Measurements from ENCODE around the gene ZNG1C.
"Not testable (repeated sequence)": the region's sequence is repeated elsewhere in the genome, so short reads cannot be mapped to it uniquely, and the experiment has no call there.

Gene ZNG1C

GRCh38 chr9:68241683-68242082, at the start of gene ZNG1C:
ZNG1C (plus strand) TSS chr9:68241983; CDS start chr9:68242032, 49 bp downstream.
- H3K4me3 ChIP-seq (ENCODE audit: low read length); H3K27ac ChIP-seq (ENCODE audit: low read depth, low read length): not testable (repeated sequence)

GRCh38 chr9:68242437-68242836, 654 bp downstream of the ZNG1C start:
- H3K4me1 ChIP-seq (ENCODE audit: control insufficient read depth, insufficient read depth, low read length); H3K36me3 ChIP-seq (ENCODE audit: control insufficient read depth, insufficient read depth, low read length); H3K4me3 ChIP-seq (ENCODE audit: low read length); H3K27ac ChIP-seq (ENCODE audit: low read depth, low read length); H3K27me3 ChIP-seq (ENCODE audit: control insufficient read depth, insufficient read depth, low read length); H3K9ac ChIP-seq (ENCODE audit: low read length): not testable (repeated sequence)

More at GRCh38 chr9:68241683-68242082, at the start of gene ZNG1C:
- H3K27me3 ChIP-seq (ENCODE audit: control insufficient read depth, insufficient read depth, low read length); H3K4me1 ChIP-seq (ENCODE audit: control insufficient read depth, insufficient read depth, low read length); H3K9ac ChIP-seq (ENCODE audit: low read length); H3K36me3 ChIP-seq (ENCODE audit: control insufficient read depth, insufficient read depth, low read length): not testable (repeated sequence)

GRCh38 chr9:68281041-68281440, 39.3 kb downstream of the ZNG1C start:
- H3K9ac ChIP-seq (ENCODE audit: low read length); H3K27me3 ChIP-seq (ENCODE audit: control insufficient read depth, insufficient read depth, low read length); H3K36me3 ChIP-seq (ENCODE audit: control insufficient read depth, insufficient read depth, low read length); H3K4me1 ChIP-seq (ENCODE audit: control insufficient read depth, insufficient read depth, low read length); H3K27ac ChIP-seq (ENCODE audit: low read depth, low read length); H3K4me3 ChIP-seq (ENCODE audit: low read length): not testable (repeated sequence)

GRCh38 chr9:68302567-68302966, 60.8 kb downstream of the ZNG1C start, which contains the start of gene FOXD4L3:
FOXD4L3 (plus strand) TSS chr9:68302867; CDS start chr9:68302952, 85 bp downstream.
- not testable (repeated sequence) for H3K27ac ChIP-seq (ENCODE audit: low read depth, low read length); H3K4me1 ChIP-seq (ENCODE audit: control insufficient read depth, insufficient read depth, low read length)

GRCh38 chr9:68303771-68304170, 62.0 kb downstream of the ZNG1C start:
- H3K36me3 ChIP-seq (ENCODE audit: control insufficient read depth, insufficient read depth, low read length); H3K27ac ChIP-seq (ENCODE audit: low read depth, low read length); H3K27me3 ChIP-seq (ENCODE audit: control insufficient read depth, insufficient read depth, low read length): not testable (repeated sequence)

More at GRCh38 chr9:68302567-68302966, 60.8 kb downstream of the ZNG1C start, which contains the start of gene FOXD4L3:
- not testable (repeated sequence) for H3K27me3 ChIP-seq (ENCODE audit: control insufficient read depth, insufficient read depth, low read length); H3K9ac ChIP-seq (ENCODE audit: low read length); H3K4me3 ChIP-seq (ENCODE audit: low read length); H3K36me3 ChIP-seq (ENCODE audit: control insufficient read depth, insufficient read depth, low read length)

GRCh38 chr9:68304212-68304611, 62.4 kb downstream of the ZNG1C start:
- not testable (repeated sequence) for H3K4me3 ChIP-seq (ENCODE audit: low read length); H3K4me1 ChIP-seq (ENCODE audit: control insufficient read depth, insufficient read depth, low read length); H3K9ac ChIP-seq (ENCODE audit: low read length); H3K27ac ChIP-seq (ENCODE audit: low read depth, low read length); H3K36me3 ChIP-seq (ENCODE audit: control insufficient read depth, insufficient read depth, low read length); H3K27me3 ChIP-seq (ENCODE audit: control insufficient read depth, insufficient read depth, low read length)

More at GRCh38 chr9:68303771-68304170, 62.0 kb downstream of the ZNG1C start:
- H3K4me1 ChIP-seq (ENCODE audit: control insufficient read depth, insufficient read depth, low read length); H3K4me3 ChIP-seq (ENCODE audit: low read length); H3K9ac ChIP-seq (ENCODE audit: low read length): not testable (repeated sequence)

GRCh38 chr9:68304777-68305176, 63.0 kb downstream of the ZNG1C start:
- not testable (repeated sequence) for H3K27ac ChIP-seq (ENCODE audit: low read depth, low read length); H3K36me3 ChIP-seq (ENCODE audit: control insufficient read depth, insufficient read depth, low read length); H3K4me3 ChIP-seq (ENCODE audit: low read length); H3K9ac ChIP-seq (ENCODE audit: low read length); H3K27me3 ChIP-seq (ENCODE audit: control insufficient read depth, insufficient read depth, low read length); H3K4me1 ChIP-seq (ENCODE audit: control insufficient read depth, insufficient read depth, low read length)

- not testable (repeated sequence) for H3K27me3 ChIP-seq (ENCODE audit: control insufficient read depth, insufficient read depth, low read length); H3K4me1 ChIP-seq (ENCODE audit: control insufficient read depth, insufficient read depth, low read length); H3K36me3 ChIP-seq (ENCODE audit: control insufficient read depth, insufficient read depth, low read length); H3K27ac ChIP-seq (ENCODE audit: low read depth, low read length); H3K9ac ChIP-seq (ENCODE audit: low read length); H3K4me3 ChIP-seq (ENCODE audit: low read length)
Observed at GRCh38 chr9:68305680-68306285, 64.0 kb downstream of the ZNG1C start.

- not testable (repeated sequence) for H3K27ac ChIP-seq (ENCODE audit: low read depth, low read length); H3K9ac ChIP-seq (ENCODE audit: low read length); H3K4me1 ChIP-seq (ENCODE audit: control insufficient read depth, insufficient read depth, low read length); H3K27me3 ChIP-seq (ENCODE audit: control insufficient read depth, insufficient read depth, low read length); H3K4me3 ChIP-seq (ENCODE audit: low read length); H3K36me3 ChIP-seq (ENCODE audit: control insufficient read depth, insufficient read depth, low read length)
Observed at GRCh38 chr9:68306391-68306964, 64.7 kb downstream of the ZNG1C start.

GRCh38 chr9:68307127-68307526, 65.3 kb downstream of the ZNG1C start:
- H3K4me3 ChIP-seq (ENCODE audit: low read length); H3K36me3 ChIP-seq (ENCODE audit: control insufficient read depth, insufficient read depth, low read length); H3K9ac ChIP-seq (ENCODE audit: low read length); H3K27me3 ChIP-seq (ENCODE audit: control insufficient read depth, insufficient read depth, low read length); H3K27ac ChIP-seq (ENCODE audit: low read depth, low read length); H3K4me1 ChIP-seq (ENCODE audit: control insufficient read depth, insufficient read depth, low read length): not testable (repeated sequence)

GRCh38 chr9:68307654-68308053, 65.9 kb downstream of the ZNG1C start:
- H3K27ac ChIP-seq (ENCODE audit: low read depth, low read length); H3K4me3 ChIP-seq (ENCODE audit: low read length); H3K27me3 ChIP-seq (ENCODE audit: control insufficient read depth, insufficient read depth, low read length); H3K9ac ChIP-seq (ENCODE audit: low read length); H3K36me3 ChIP-seq (ENCODE audit: control insufficient read depth, insufficient read depth, low read length); H3K4me1 ChIP-seq (ENCODE audit: control insufficient read depth, insufficient read depth, low read length): not testable (repeated sequence)

- not testable (repeated sequence) for H3K36me3 ChIP-seq (ENCODE audit: control insufficient read depth, insufficient read depth, low read length); H3K27ac ChIP-seq (ENCODE audit: low read depth, low read length); H3K27me3 ChIP-seq (ENCODE audit: control insufficient read depth, insufficient read depth, low read length); H3K9ac ChIP-seq (ENCODE audit: low read length); H3K4me1 ChIP-seq (ENCODE audit: control insufficient read depth, insufficient read depth, low read length); H3K4me3 ChIP-seq (ENCODE audit: low read length)
Observed at GRCh38 chr9:68311208-68311607, 69.4 kb downstream of the ZNG1C start.

GRCh38 chr9:68318209-68318608, 76.4 kb downstream of the ZNG1C start:
- not testable (repeated sequence) for H3K36me3 ChIP-seq (ENCODE audit: control insufficient read depth, insufficient read depth, low read length); H3K4me3 ChIP-seq (ENCODE audit: low read length); H3K9ac ChIP-seq (ENCODE audit: low read length); H3K4me1 ChIP-seq (ENCODE audit: control insufficient read depth, insufficient read depth, low read length); H3K27me3 ChIP-seq (ENCODE audit: control insufficient read depth, insufficient read depth, low read length); H3K27ac ChIP-seq (ENCODE audit: low read depth, low read length)

Data from rectal smooth muscle tissue (tissue), 1 donor.